ENCODE data around the gene FOXP2. TPM values are rescaled to one million over a fixed set of nuclear protein-coding genes. Genes with fewer than 3 reads are reported as not detected.
"Not testable (repeated sequence)": the region's sequence is repeated elsewhere in the genome, so short reads cannot be mapped to it uniquely, and the experiment has no call there.

The FOXP2 gene
- total RNA-seq, 1 donor = 5.8 TPM

DNA sequence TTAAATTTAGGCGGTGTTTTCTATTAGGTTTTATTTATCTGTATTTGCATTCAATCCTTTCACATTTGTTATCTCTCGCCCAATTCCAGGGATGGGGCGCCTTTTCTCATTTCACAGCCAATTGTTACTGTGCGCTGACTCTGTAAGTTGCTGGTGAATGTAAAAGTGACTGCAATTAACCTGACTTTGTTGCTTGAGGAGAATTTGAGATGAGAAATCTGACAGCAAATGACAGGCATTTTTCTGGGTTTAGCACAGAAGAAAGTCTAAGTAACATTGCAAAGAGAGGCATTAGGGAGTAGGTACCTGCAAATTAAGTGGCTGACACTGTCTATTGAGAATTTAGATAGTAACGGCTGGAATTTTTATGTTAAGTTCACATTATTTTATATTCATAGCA, 16.6 kb downstream of the FOXP2 start:
- Histone ChIP-seq H2AFZ (ENCODE audit: low read length) (no peak overlapping the region), H3K4me2 (ENCODE audit: insufficient read depth, low read length) (no peak overlapping the region), H3K9me3 (ENCODE audit: low read depth, low read length) (no peaks in the 10 kb centered on the region), H3K79me2 (ENCODE audit: insufficient read depth, low read length) (no peaks in the 10 kb centered on the region), H3K36me3 (ENCODE audit: insufficient read depth, low read length) (no peaks in the 10 kb centered on the region), H3K27me3 (ENCODE audit: insufficient read depth, low read length) (no peaks in the 10 kb centered on the region), H3K4me3 (ENCODE audit: insufficient read depth, low read length) (no peak overlapping the region), H3K27ac (ENCODE audit: low read depth, low read length) (no peak overlapping the region), H4K20me1 (ENCODE audit: insufficient read depth, low read length) (no peaks in the 10 kb centered on the region), H3K4me1 (ENCODE audit: insufficient read depth, low read length) (no peaks in the 10 kb centered on the region)
- no peak for DNase-seq (ENCODE audit: insufficient read length, low spot score, missing footprints)
- TF ChIP-seq, protein P1, sequence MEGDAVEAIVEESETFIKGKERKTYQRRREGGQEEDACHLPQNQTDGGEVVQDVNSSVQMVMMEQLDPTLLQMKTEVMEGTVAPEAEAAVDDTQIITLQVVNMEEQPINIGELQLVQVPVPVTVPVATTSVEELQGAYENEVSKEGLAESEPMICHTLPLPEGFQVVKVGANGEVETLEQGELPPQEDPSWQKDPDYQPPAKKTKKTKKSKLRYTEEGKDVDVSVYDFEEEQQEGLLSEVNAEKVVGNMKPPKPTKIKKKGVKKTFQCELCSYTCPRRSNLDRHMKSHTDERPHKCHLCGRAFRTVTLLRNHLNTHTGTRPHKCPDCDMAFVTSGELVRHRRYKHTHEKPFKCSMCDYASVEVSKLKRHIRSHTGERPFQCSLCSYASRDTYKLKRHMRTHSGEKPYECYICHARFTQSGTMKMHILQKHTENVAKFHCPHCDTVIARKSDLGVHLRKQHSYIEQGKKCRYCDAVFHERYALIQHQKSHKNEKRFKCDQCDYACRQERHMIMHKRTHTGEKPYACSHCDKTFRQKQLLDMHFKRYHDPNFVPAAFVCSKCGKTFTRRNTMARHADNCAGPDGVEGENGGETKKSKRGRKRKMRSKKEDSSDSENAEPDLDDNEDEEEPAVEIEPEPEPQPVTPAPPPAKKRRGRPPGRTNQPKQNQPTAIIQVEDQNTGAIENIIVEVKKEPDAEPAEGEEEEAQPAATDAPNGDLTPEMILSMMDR (IDR thresholded peaks at IDR 0.05; ENCODE audit: extremely low read depth, low read depth, low read length) = no peak

DNA sequence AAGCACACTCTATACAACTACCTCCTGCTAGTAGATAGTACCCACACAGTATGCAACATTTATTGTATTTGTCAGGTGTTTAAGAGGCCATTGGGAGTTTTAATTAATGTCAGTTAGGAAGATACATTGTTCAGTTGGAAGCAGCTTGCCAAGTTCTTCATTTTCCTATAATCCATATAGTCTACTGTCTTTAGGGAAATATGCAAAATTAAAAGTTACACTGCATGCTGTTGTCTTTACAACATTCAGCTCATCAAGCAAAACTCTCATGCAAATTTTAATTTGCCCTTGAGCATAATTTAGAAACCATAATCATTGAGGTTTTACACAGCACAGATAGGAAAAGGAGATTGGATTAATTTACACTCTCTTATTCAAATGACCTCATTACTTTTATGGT, 17.4 kb downstream of the FOXP2 start:
- DNase-seq (ENCODE audit: insufficient read length, low spot score, missing footprints) = no peak
- Histone ChIP-seq H3K36me3 (ENCODE audit: insufficient read depth, low read length) (no peaks in the 10 kb centered on the region), H2AFZ (ENCODE audit: low read length) (no peak overlapping the region), H3K9me3 (ENCODE audit: low read depth, low read length) (no peaks in the 10 kb centered on the region), H3K27ac (ENCODE audit: low read depth, low read length) (no peak overlapping the region), H3K4me1 (ENCODE audit: insufficient read depth, low read length) (no peaks in the 10 kb centered on the region), H3K4me3 (ENCODE audit: insufficient read depth, low read length) (no peak overlapping the region), H3K27me3 (ENCODE audit: insufficient read depth, low read length) (no peaks in the 10 kb centered on the region), H3K79me2 (ENCODE audit: insufficient read depth, low read length) (no peaks in the 10 kb centered on the region), H4K20me1 (ENCODE audit: insufficient read depth, low read length) (no peaks in the 10 kb centered on the region), H3K4me2 (ENCODE audit: insufficient read depth, low read length) (no peak overlapping the region)
- TF ChIP-seq, protein P1 (IDR thresholded peaks at IDR 0.05; ENCODE audit: extremely low read depth, low read depth, low read length) = no peak

DNA sequence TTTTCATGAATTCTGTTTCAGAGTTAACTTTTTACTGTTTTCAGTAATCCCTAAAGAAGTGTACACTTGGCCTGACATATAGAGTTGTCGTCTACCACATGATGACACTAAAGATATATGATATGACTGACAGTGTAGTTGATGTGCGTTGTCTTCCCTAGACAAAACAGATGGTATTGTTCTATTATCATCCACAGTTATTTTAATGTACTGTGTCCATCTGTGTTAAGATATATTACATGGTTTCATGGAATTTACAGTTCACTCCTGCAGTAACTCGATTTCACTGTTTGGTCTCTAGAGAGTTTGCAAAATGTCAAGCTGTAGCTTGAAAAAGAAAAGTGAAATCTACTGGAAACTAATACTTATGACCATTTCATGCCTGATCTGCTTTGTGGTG, 18.1 kb downstream of the FOXP2 start:
- no peak overlapping the region for H3K27ac ChIP-seq (ENCODE audit: low read depth, low read length)
- H4K20me1 ChIP-seq (ENCODE audit: insufficient read depth, low read length) = no peaks in the 10 kb centered on the region
- H3K4me1 ChIP-seq (ENCODE audit: insufficient read depth, low read length) = no peaks in the 10 kb centered on the region
- no peak overlapping the region for H3K4me3 ChIP-seq (ENCODE audit: insufficient read depth, low read length)
- H3K27me3 ChIP-seq (ENCODE audit: insufficient read depth, low read length) = no peaks in the 10 kb centered on the region
- TF ChIP-seq, protein P1 (IDR thresholded peaks at IDR 0.05; ENCODE audit: extremely low read depth, low read depth, low read length) = no peak
- no peak for DNase-seq (ENCODE audit: insufficient read length, low spot score, missing footprints)
- no peaks in the 10 kb centered on the region for H3K9me3 ChIP-seq (ENCODE audit: low read depth, low read length)
- no peaks in the 10 kb centered on the region for H3K79me2 ChIP-seq (ENCODE audit: insufficient read depth, low read length)
- no peak overlapping the region for H2AFZ ChIP-seq (ENCODE audit: low read length)
- H3K36me3 ChIP-seq (ENCODE audit: insufficient read depth, low read length) = no peaks in the 10 kb centered on the region
- no peak overlapping the region for H3K4me2 ChIP-seq (ENCODE audit: insufficient read depth, low read length)

DNA sequence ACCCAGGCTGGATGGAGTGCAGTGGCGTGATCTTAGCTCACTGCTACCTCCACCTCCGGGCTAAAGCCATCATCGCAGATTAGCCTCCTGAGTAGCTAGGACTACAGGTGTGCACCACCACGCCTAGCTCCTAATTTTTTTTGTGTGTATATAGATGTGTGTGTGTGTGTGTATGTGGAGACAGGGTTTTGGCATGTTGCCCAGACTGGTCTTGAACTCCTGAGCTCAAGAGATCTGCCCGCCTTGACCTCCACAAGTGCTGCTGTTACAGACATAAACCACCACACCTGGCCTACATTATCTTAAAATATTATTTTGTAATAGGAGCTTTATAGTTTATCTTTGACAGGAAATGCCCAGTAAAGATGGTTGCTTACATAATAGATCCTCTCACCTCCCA, 25.0 kb downstream of the FOXP2 start:
- Histone ChIP-seq H3K4me1 (ENCODE audit: insufficient read depth, low read length) (no peaks in the 10 kb centered on the region), H3K79me2 (ENCODE audit: insufficient read depth, low read length) (no peaks in the 10 kb centered on the region), H3K4me2 (ENCODE audit: insufficient read depth, low read length) (no peak overlapping the region), H3K27ac (ENCODE audit: low read depth, low read length) (no peak overlapping the region), H4K20me1 (ENCODE audit: insufficient read depth, low read length) (no peaks in the 10 kb centered on the region), H2AFZ (ENCODE audit: low read length) (no peak overlapping the region), H3K27me3 (ENCODE audit: insufficient read depth, low read length) (no peaks in the 10 kb centered on the region), H3K9me3 (ENCODE audit: low read depth, low read length) (no peaks in the 10 kb centered on the region), H3K4me3 (ENCODE audit: insufficient read depth, low read length) (no peak overlapping the region), H3K36me3 (ENCODE audit: insufficient read depth, low read length) (no peaks in the 10 kb centered on the region)
- TF ChIP-seq, protein P1 (IDR thresholded peaks at IDR 0.05; ENCODE audit: extremely low read depth, low read depth, low read length) = no peak
- no peak for DNase-seq (ENCODE audit: insufficient read length, low spot score, missing footprints)

DNA sequence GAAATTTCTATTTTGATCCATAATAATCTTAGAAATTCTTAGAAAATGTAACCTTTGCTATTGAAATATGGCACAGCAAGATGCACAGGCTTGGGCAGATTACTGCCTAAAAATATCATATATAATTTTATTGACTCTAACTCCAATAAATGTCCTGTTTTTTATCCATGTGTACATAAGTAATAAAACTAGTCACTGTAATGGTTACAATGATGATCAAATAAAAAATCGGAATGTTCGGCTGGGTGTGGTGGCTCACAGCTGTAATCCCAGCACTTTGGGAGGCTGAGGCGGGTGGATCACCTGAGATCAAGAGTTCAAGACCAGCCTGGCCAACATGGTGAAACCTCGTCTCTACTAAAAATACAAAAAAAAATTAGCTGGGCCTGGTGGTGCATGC, 26.3 kb downstream of the FOXP2 start:
- not testable (repeated sequence) for DNase-seq (ENCODE audit: insufficient read length, low spot score, missing footprints); H3K27me3 ChIP-seq (ENCODE audit: insufficient read depth, low read length); H3K27ac ChIP-seq (ENCODE audit: low read depth, low read length); H3K79me2 ChIP-seq (ENCODE audit: insufficient read depth, low read length); H4K20me1 ChIP-seq (ENCODE audit: insufficient read depth, low read length); H3K4me2 ChIP-seq (ENCODE audit: insufficient read depth, low read length); H3K36me3 ChIP-seq (ENCODE audit: insufficient read depth, low read length); H2AFZ ChIP-seq (ENCODE audit: low read length); H3K9me3 ChIP-seq (ENCODE audit: low read depth, low read length); H3K4me3 ChIP-seq (ENCODE audit: insufficient read depth, low read length); H3K4me1 ChIP-seq (ENCODE audit: insufficient read depth, low read length)
